ENCODE results near the gene MRPL46. TPM values are rescaled to one million over a fixed set of nuclear protein-coding genes. Genes with fewer than 3 reads are reported as not detected.

The MRPL46 gene
- total and polyA plus RNA-seq, 9 of the 15 experiments (the other 6 are each of a cell fraction or from before 2014, with no cell fraction given), result 41.2 to 72.2 (median 49.8) TPM

- TF ChIP-seq MGA (IDR thresholded peaks at IDR 0.05), result no peak
- no peak for TF ChIP-seq KHSRP (IDR thresholded peaks at IDR 0.05)
- no peak for TF ChIP-seq DMBX1 (CRISPR knock-in tag; IDR thresholded peaks at IDR 0.05; ENCODE audit: borderline replicate concordance)
- no peak for TF ChIP-seq YY1 (IDR thresholded peaks at IDR 0.05; ENCODE audit: borderline replicate concordance in 1 of 3, control insufficient read depth in 1 of 3, extremely low read depth in 1 of 3, insufficient read depth in 3 of 3, insufficient read length in 1 of 3, insufficient replicate concordance in 2 of 3, low read depth in 1 of 3, low read length in 2 of 3)
- TF ChIP-seq, protein P1, sequence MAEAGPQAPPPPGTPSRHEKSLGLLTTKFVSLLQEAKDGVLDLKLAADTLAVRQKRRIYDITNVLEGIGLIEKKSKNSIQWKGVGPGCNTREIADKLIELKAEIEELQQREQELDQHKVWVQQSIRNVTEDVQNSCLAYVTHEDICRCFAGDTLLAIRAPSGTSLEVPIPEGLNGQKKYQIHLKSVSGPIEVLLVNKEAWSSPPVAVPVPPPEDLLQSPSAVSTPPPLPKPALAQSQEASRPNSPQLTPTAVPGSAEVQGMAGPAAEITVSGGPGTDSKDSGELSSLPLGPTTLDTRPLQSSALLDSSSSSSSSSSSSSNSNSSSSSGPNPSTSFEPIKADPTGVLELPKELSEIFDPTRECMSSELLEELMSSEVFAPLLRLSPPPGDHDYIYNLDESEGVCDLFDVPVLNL (CRISPR knock-in tag; IDR thresholded peaks at IDR 0.05; ENCODE audit: low read depth), result no peak
- TF ChIP-seq ZNF76 (CRISPR knock-in tag; IDR thresholded peaks at IDR 0.05; ENCODE audit: borderline replicate concordance), result no peak
- TF ChIP-seq, protein P2, sequence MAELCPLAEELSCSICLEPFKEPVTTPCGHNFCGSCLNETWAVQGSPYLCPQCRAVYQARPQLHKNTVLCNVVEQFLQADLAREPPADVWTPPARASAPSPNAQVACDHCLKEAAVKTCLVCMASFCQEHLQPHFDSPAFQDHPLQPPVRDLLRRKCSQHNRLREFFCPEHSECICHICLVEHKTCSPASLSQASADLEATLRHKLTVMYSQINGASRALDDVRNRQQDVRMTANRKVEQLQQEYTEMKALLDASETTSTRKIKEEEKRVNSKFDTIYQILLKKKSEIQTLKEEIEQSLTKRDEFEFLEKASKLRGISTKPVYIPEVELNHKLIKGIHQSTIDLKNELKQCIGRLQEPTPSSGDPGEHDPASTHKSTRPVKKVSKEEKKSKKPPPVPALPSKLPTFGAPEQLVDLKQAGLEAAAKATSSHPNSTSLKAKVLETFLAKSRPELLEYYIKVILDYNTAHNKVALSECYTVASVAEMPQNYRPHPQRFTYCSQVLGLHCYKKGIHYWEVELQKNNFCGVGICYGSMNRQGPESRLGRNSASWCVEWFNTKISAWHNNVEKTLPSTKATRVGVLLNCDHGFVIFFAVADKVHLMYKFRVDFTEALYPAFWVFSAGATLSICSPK (IDR thresholded peaks at IDR 0.05; ENCODE audit: borderline replicate concordance), result no peak
- no peak for TF ChIP-seq SIN3B (IDR thresholded peaks at IDR 0.05; ENCODE audit: low read depth)
- no peak for TF ChIP-seq NCOR1 (IDR thresholded peaks at IDR 0.05)
- TF ChIP-seq SPI1 (IDR thresholded peaks at IDR 0.05; ENCODE audit: borderline replicate concordance, low read depth, low read length), result no peak
- no peak for TF ChIP-seq ELF4 (CRISPR knock-in tag; IDR thresholded peaks at IDR 0.05)
- TF ChIP-seq FIP1L1 (IDR thresholded peaks at IDR 0.05; ENCODE audit: low read depth, low read length, poor library complexity, severe bottlenecking), result no peak
- TF ChIP-seq NFIX (CRISPR knock-in tag; IDR thresholded peaks at IDR 0.05; ENCODE audit: low read depth), result no peak
These were observed 1.5 kb downstream of the MRPL46 start (continued) for GRCh38 chr15:88465633-88466224.

All from K562 (cell line).